Measurements from ENCODE around the gene CNTN1. TPM values are rescaled to one million over a fixed set of nuclear protein-coding genes. Genes with fewer than 3 reads are reported as not detected.

CNTN1 gene
- polyA plus RNA-seq, 1 donor from 2014 or later = 101 TPM

GRCh38 chr12:40828593-40828990 lies 136.4 kb downstream of the CNTN1 start:
- Histone ChIP-seq H3K9me2 (ENCODE audit: insufficient read depth, low read length) (no peaks in the 10 kb centered on the region), H3K79me2 (replicated peaks; ENCODE audit: insufficient read depth, low read length) (no peaks in the 10 kb centered on the region), H3K9ac (ENCODE audit: low read length) (peak overlapping the region; percentile 55), H3K27ac (ENCODE audit: low read length) (peak overlapping the region; percentile 66), H3K9me3 (ENCODE audit: low read length) (no peaks in the 10 kb centered on the region), H3K27me3 (ENCODE audit: insufficient read depth, low read depth, low read length) (no peaks in the 10 kb centered on the region), H3K4me3 (ENCODE audit: low read length) (peak overlapping the region; percentile 64), H4K20me1 (ENCODE audit: insufficient read depth) (no peaks in the 10 kb centered on the region), H3F3A (ENCODE audit: insufficient read depth, low read length, poor library complexity, severe bottlenecking) (no peaks in the 10 kb centered on the region), H3K36me3 (ENCODE audit: insufficient read depth, low read length) (no peaks in the 10 kb centered on the region), H3K4me2 (ENCODE audit: low read length) (peak overlapping the region; percentile 62), H2AFZ (ENCODE audit: low read depth, low read length) (no peak overlapping the region)
- TF ChIP-seq POLR2AphosphoS5 (IDR thresholded peaks at IDR 0.05) (no peak), CTCF (IDR thresholded peaks at IDR 0.05; ENCODE audit: poor library complexity, severe bottlenecking) (no peak), EP300 (conservative IDR thresholded peaks at IDR 0.05; ENCODE audit: poor library complexity, severe bottlenecking) (no peak), TAF1 (IDR thresholded peaks at IDR 0.05; ENCODE audit: low read depth) (no peak), RAD21 (conservative IDR thresholded peaks at IDR 0.05) (no peak), MXI1 (conservative IDR thresholded peaks at IDR 0.05; ENCODE audit: poor library complexity, severe bottlenecking) (no peak), SMC3 (conservative IDR thresholded peaks at IDR 0.05; ENCODE audit: poor library complexity) (no peak), EZH2 (IDR thresholded peaks at IDR 0.05; ENCODE audit: borderline replicate concordance, insufficient read depth, low read length, poor library complexity, severe bottlenecking) (no peak), REST (IDR thresholded peaks at IDR 0.05; ENCODE audit: borderline replicate concordance) (no peak)

- no peak overlapping the region for H2AFZ ChIP-seq (ENCODE audit: low read depth, low read length)
- no peak overlapping the region for H3K9ac ChIP-seq (ENCODE audit: low read length)
- H3K79me2 ChIP-seq (replicated peaks; ENCODE audit: insufficient read depth, low read length) = no peaks in the 10 kb centered on the region
- H4K20me1 ChIP-seq (ENCODE audit: insufficient read depth) = no peaks in the 10 kb centered on the region
- no peaks in the 10 kb centered on the region for H3K9me3 ChIP-seq (ENCODE audit: low read length)
- H3F3A ChIP-seq (ENCODE audit: insufficient read depth, low read length, poor library complexity, severe bottlenecking) = no peaks in the 10 kb centered on the region
- H3K36me3 ChIP-seq (ENCODE audit: insufficient read depth, low read length) = no peaks in the 10 kb centered on the region
- H3K4me2 ChIP-seq (ENCODE audit: low read length) = peak overlapping the region; percentile 27
- H3K27ac ChIP-seq (ENCODE audit: low read length) = no peak overlapping the region
- H3K27me3 ChIP-seq (ENCODE audit: insufficient read depth, low read depth, low read length) = no peaks in the 10 kb centered on the region
- peak overlapping the region; percentile 48 for H3K4me3 ChIP-seq (ENCODE audit: low read length)
- H3K9me2 ChIP-seq (ENCODE audit: insufficient read depth, low read length) = no peaks in the 10 kb centered on the region
- no peak for TF ChIP-seq TAF1 (IDR thresholded peaks at IDR 0.05; ENCODE audit: low read depth)
- no peak for TF ChIP-seq REST (IDR thresholded peaks at IDR 0.05; ENCODE audit: borderline replicate concordance)
- TF ChIP-seq RAD21 (conservative IDR thresholded peaks at IDR 0.05) = no peak
- TF ChIP-seq SMC3 (conservative IDR thresholded peaks at IDR 0.05; ENCODE audit: poor library complexity) = no peak
- no peak for TF ChIP-seq MXI1 (conservative IDR thresholded peaks at IDR 0.05; ENCODE audit: poor library complexity, severe bottlenecking)
- no peak for TF ChIP-seq EP300 (conservative IDR thresholded peaks at IDR 0.05; ENCODE audit: poor library complexity, severe bottlenecking)
Observed at GRCh38 chr12:40829738-40830144, 137.5 kb downstream of the CNTN1 start.

Measured in neural cell (in vitro differentiated cells).